Right lobe of liver (tissue), 4 donors: ENCODE results near the gene CCDC77.

Source experiments
- CTCF ChIP-seq, 4 donors: fragments of 200-600 bp in 3 of 4; fragments of 450-650 bp in 1 of 4; IDR thresholded peaks; one replicate each; pipeline versions ENCODE4 v1.5.1 to v1.8.0; 2016 to 2022; ENCODE audit warnings: antibody characterized with exemption in 4 of 4, mild to moderate bottlenecking in 2 of 4
- POLR2A ChIP-seq: fragments of 450-650 bp; IDR thresholded peaks from one replicate; pipeline ENCODE4 v1.6.1; 2017; ENCODE audit warnings: antibody characterized with exemption, mild to moderate bottlenecking
- donor health status: DM: no; HTN: no; CAD: no.
- donor health status: DM: no; HTN: no; CAD: no.
- donor health status: DM: no; HTN: yes; CAD: no.

DNA sequence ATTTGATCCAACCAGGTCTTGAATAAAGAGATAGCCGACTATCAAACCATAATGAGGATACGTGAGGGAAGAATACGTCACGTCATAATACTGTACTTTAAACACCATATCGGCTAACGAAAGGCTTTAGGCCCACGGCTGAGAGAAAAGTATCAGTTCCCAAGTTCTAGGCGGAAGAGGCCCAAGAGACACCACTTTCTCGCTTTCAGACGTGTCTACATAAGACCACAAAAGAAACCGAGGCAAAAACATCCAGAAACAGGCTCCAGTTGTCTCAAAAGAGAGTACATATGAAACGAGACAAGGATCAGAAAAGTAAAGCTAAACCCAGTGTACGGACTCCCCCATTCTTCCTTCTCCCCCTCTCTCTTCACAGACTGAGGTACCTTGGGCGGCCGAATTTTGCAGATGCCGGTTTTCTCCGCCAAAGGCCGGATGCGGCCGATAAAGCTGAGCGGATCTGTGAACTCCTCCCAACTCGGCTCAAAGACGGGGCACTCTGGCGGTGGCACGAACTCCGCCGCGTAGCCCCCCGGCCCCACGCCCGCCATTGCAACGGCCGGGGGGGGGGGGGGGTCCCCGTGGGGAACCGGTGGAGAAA, 12.8 kb upstream of the CCDC77 start:
- TF ChIP-seq POLR2A (no peak), CTCF (IDR thresholded peaks at IDR 0.05) (no peak)
